ENCODE results near the gene TBPL2.

The TBPL2 gene

DNA sequence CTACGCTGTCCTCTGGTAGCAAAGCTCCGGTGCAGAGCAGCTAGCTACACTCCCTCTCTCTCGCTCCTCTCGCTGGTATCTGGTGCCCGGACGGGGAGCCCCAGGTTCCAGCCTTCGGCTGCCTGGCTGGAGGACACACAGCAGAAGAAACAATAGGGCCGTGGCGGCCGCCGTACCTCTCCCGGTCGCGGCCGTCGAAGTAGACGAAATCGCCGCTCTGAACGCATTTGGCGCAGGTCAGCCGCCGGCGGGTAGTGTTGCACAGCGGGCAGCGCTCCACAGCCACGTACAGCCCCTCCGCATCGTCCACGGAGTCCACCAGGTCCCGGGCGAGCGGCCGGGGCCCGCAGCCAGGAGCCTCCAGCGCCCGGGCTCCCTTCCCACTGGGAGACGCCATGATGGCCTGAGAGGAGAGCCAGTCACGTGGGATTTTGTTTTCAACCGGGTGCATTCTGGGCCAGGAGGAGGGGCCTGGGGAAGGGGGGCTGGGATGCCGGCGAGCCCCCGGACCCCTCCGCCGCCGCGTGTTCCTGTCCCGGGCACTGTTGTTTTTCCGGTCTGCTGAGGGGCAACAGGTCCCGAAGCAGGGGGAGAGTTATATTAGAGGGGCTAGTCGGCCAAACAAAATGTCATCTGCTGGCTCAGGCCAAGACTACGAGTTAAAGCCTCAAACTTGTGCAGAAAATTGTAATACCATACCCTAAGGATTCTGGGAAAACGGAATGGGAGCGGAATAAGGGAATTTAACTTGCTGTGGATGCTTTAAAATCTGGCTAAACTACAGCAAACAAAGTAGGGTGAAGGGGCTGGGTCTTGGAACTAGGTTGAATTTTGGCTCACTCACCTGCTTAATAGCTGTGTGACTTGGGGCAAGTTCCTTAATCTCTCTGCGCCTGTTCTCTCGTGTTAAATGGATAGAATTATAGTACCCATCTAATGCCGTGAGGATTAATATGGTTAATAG lies 28.7 kb downstream of the TBPL2 start, which contains the start of gene ATG14 (continued):
- TF ChIP-seq ZNF768 (tag by site-specific recombination; IDR thresholded peaks at IDR 0.05) (peak; percentile 62; the same call in 1 of the 2 replicates), ZXDB (tag by site-specific recombination; IDR thresholded peaks at IDR 0.05) (peak; percentile 82), SP3 (tag by site-specific recombination; IDR thresholded peaks at IDR 0.05) (peak; percentile 69; the same call in 1 of the 2 replicates), ZFP37 (tag by site-specific recombination; IDR thresholded peaks at IDR 0.05) (peak; percentile 48; the same call in 1 of the 2 replicates), ZNF302 (tag by site-specific recombination; IDR thresholded peaks at IDR 0.05; ENCODE audit: low read depth) (no peak), OVOL3 (tag by site-specific recombination; IDR thresholded peaks at IDR 0.05) (peak; percentile 35; the same call in 1 of the 2 replicates), KLF16 (tag by site-specific recombination; IDR thresholded peaks at IDR 0.05) (peak; percentile 69; the same call in 1 of the 2 replicates), ZBTB7A (tag by site-specific recombination; IDR thresholded peaks at IDR 0.05; ENCODE audit: low read depth) (peak; percentile 43; the same call in 1 of the 2 replicates), ZNF324 (tag by site-specific recombination; IDR thresholded peaks at IDR 0.05) (peak; percentile 46; the same call in 1 of the 2 replicates)

DNA sequence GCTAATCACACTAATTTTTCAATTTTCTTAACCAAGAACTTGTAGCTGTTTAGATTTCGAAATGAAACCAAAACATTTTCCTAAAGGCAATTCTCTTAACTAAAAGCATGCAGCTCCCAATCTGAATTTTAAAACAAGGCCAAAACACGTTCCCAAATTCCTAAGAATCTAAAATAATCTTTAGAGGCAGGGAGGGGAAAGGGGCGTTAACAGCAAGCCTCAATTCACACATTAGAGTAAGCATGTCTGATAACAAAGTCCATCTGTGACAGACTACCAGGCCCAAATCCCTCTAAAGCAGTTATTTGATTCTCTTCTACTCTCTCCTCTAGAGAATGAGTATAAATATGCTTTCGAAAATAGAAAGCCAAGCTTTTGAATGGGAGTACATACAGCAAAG lies 29.5 kb downstream of the TBPL2 start:
- CTCF ChIA-PET = interaction anchor here (0.5 to 1.2 kb wide), 2 partner anchors 8 to 19 kb away, joined by 3 to 4 read pairs; no protein-coding TSS in a partner anchor
- TF ChIP-seq ZNF341 (tag by site-specific recombination; IDR thresholded peaks at IDR 0.05; ENCODE audit: low read depth) (no peak), ZNF2 (tag by site-specific recombination; IDR thresholded peaks at IDR 0.05) (no peak), KLF16 (tag by site-specific recombination; IDR thresholded peaks at IDR 0.05) (no peak), ZNF610 (tag by site-specific recombination; IDR thresholded peaks at IDR 0.05; ENCODE audit: borderline replicate concordance) (no peak), ZNF830 (tag by site-specific recombination; IDR thresholded peaks at IDR 0.05; ENCODE audit: low read depth) (no peak), ZNF624 (tag by site-specific recombination; IDR thresholded peaks at IDR 0.05) (no peak)
- TF ChIP-seq, protein P1, sequence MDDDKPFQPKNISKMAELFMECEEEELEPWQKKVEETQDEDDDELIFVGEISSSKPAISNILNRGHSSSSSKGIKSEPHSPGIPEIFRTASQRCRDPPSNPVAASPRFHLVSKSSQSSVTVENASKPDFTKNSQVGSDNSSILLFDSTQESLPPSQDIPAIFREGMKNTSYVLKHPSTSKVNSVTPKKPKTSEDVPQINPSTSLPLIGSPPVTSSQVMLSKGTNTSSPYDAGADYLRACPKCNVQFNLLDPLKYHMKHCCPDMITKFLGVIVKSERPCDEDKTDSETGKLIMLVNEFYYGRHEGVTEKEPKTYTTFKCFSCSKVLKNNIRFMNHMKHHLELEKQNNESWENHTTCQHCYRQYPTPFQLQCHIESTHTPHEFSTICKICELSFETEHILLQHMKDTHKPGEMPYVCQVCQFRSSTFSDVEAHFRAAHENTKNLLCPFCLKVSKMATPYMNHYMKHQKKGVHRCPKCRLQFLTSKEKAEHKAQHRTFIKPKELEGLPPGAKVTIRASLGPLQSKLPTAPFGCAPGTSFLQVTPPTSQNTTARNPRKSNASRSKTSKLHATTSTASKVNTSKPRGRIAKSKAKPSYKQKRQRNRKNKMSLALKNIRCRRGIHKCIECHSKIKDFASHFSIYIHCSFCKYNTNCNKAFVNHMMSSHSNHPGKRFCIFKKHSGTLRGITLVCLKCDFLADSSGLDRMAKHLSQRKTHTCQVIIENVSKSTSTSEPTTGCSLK (tag by site-specific recombination; IDR thresholded peaks at IDR 0.05) = no peak
- TF ChIP-seq, protein P2, sequence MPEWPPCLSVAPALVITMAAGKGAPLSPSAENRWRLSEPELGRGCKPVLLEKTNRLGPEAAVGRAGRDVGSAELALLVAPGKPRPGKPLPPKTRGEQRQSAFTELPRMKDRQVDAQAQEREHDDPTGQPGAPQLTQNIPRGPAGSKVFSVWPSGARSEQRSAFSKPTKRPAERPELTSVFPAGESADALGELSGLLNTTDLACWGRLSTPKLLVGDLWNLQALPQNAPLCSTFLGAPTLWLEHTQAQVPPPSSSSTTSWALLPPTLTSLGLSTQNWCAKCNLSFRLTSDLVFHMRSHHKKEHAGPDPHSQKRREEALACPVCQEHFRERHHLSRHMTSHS (tag by site-specific recombination; IDR thresholded peaks at IDR 0.05) = no peak
- TF ChIP-seq, protein P3, sequence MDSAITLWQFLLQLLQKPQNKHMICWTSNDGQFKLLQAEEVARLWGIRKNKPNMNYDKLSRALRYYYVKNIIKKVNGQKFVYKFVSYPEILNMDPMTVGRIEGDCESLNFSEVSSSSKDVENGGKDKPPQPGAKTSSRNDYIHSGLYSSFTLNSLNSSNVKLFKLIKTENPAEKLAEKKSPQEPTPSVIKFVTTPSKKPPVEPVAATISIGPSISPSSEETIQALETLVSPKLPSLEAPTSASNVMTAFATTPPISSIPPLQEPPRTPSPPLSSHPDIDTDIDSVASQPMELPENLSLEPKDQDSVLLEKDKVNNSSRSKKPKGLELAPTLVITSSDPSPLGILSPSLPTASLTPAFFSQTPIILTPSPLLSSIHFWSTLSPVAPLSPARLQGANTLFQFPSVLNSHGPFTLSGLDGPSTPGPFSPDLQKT (IDR thresholded peaks at IDR 0.05; ENCODE audit: borderline replicate concordance, low read depth, low read length) = no peak
- TF ChIP-seq, protein P4, sequence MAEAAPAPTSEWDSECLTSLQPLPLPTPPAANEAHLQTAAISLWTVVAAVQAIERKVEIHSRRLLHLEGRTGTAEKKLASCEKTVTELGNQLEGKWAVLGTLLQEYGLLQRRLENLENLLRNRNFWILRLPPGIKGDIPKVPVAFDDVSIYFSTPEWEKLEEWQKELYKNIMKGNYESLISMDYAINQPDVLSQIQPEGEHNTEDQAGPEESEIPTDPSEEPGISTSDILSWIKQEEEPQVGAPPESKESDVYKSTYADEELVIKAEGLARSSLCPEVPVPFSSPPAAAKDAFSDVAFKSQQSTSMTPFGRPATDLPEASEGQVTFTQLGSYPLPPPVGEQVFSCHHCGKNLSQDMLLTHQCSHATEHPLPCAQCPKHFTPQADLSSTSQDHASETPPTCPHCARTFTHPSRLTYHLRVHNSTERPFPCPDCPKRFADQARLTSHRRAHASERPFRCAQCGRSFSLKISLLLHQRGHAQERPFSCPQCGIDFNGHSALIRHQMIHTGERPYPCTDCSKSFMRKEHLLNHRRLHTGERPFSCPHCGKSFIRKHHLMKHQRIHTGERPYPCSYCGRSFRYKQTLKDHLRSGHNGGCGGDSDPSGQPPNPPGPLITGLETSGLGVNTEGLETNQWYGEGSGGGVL (tag by site-specific recombination; IDR thresholded peaks at IDR 0.05) = no peak
- TF ChIP-seq, protein P5, sequence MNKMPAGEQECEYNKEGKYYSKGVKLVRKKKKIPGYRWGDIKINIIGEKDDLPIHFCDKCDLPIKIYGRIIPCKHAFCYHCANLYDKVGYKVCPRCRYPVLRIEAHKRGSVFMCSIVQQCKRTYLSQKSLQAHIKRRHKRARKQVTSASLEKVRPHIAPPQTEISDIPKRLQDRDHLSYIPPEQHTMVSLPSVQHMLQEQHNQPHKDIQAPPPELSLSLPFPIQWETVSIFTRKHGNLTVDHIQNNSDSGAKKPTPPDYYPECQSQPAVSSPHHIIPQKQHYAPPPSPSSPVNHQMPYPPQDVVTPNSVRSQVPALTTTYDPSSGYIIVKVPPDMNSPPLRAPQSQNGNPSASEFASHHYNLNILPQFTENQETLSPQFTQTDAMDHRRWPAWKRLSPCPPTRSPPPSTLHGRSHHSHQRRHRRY (tag by site-specific recombination; IDR thresholded peaks at IDR 0.05) = no peak

More for the DNA sequence above, 29.5 kb downstream of the TBPL2 start:
- Histone ChIP-seq H3K36me3 (ENCODE audit: control insufficient read depth in 2 of 2, insufficient read depth in 1 of 2, low read length in 2 of 2) (no peaks in the 10 kb centered on the region), H3K9me3 (ENCODE audit: control insufficient read depth, insufficient read depth, low read depth, low read length) (no peaks in the 10 kb centered on the region), H3K4me3 (ENCODE audit: low read depth, low read length) (peak overlapping the region; percentile 93), H3K4me1 (ENCODE audit: control insufficient read depth, insufficient read depth, low read length) (0 out of 2 replicates have a peak, but pooled peaks cover 6% of the 10 kb centered on the region), H3K27ac (ENCODE audit: extremely low read depth, low read depth, low read length) (no peak overlapping the region)
- POLR2A ChIA-PET = interaction anchor here (0.6 kb wide), 1 partner anchor 138 kb away, joined by 3 read pairs; no protein-coding TSS in a partner anchor
